Lower lobe of right lung (tissue), 2 donors: Measurements from ENCODE around the gene NOP58. TPM values are rescaled to one million over a fixed set of nuclear protein-coding genes. Genes with fewer than 3 reads are reported as not detected.

Source experiments
- ATAC-seq, 2 donors: fragments of 200-7000 bp; cut with Tn5 transposase; one replicate each; pipeline ENCODE4 v1.9.1; 2020 to 2022; ENCODE audit warnings: mild to moderate bottlenecking in 2 of 2, moderate library complexity in 2 of 2
- DNase-seq: peaks from one replicate; pipeline ENCODE4 v3.0.0-alpha.2; 2020
- H3K27ac ChIP-seq: fragments of 200-600 bp; one replicate; pipeline ENCODE4 v1.8.0; 2022
- H3K27me3 ChIP-seq: fragments of 200-600 bp; one replicate; pipeline ENCODE4 v1.8.0; 2022; ENCODE audit warnings: low read depth
- H3K36me3 ChIP-seq: fragments of 200-600 bp; one replicate; pipeline ENCODE4 v1.8.0; 2022; ENCODE audit warnings: mild to moderate bottlenecking
- H3K4me1 ChIP-seq: fragments of 200-600 bp; one replicate; pipeline ENCODE4 v1.8.0; 2022
- H3K4me3 ChIP-seq: fragments of 200-600 bp; one replicate; pipeline ENCODE4 v1.8.0; 2022; ENCODE audit warnings: mild to moderate bottlenecking
- H3K9me3 ChIP-seq: fragments of 200-600 bp; one replicate; pipeline ENCODE4 v1.8.0; 2022
- CTCF ChIP-seq: fragments of 200-600 bp; IDR thresholded peaks from one replicate; pipeline ENCODE4 v1.8.0; 2022; ENCODE audit warnings: antibody characterized with exemption, mild to moderate bottlenecking
- intact Hi-C: fragments of 100-400 bp; cut with DNase I; formaldehyde crosslinking; loops from one replicate; pipeline ENCODE4 v1.11.0; 2022
- total RNA-seq: library from RNA; stranded (reverse); fragmentation: NEBNext Ultra II Directional; extraction: Animal tissue kit (Norgen Biotek cat#: 25700); gene quantifications from one replicate; pipeline ENCODE4 v1.2.1, GENCODE V29; 2021
- donor health status: DM: no; HTN: yes; CAD: no; lungs with severe emphysema.

The NOP58 gene
- total RNA-seq, 1 donor from 2014 or later = 37.8 TPM

- ATAC-seq = peak in 1 of 2 donors; percentile 28
Observed at GRCh38 chr2:202249521-202250253, 15.9 kb upstream of the NOP58 start.

DNA sequence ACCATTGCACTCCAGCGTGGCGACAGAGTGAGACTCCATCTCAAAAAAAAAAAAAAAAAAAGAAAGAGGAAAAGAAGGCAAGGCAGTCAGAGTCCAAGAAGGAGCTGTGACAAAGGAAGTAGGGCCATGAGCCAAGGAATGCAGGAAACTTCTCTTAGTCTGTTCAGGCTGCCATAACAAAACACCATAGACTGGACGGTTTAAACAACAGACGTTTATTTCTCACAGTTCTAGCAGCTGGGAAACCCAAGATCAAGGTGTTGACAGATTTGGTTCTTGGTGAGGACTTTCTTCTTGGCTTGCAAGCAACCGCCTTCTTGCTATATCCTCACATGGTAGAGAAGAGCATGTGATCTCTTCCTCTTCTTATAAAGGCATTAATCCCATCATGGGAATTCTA lies 14.1 kb upstream of the NOP58 start:
- DNase-seq (no peak), ATAC-seq (no peak)
- Histone ChIP-seq H3K27me3 (no peaks in the 10 kb centered on the region), H3K36me3 (no peaks in the 10 kb centered on the region), H3K9me3 (no peaks in the 10 kb centered on the region), H3K4me3 (no peak overlapping the region), H3K27ac (no peak overlapping the region), H3K4me1 (no peaks in the 10 kb centered on the region)
- no peak for TF ChIP-seq CTCF
- intact Hi-C loops = no loop called here

More at GRCh38 chr2:202249521-202250253, 15.9 kb upstream of the NOP58 start:
- intact Hi-C loops = no loop called here
- no peaks in the 10 kb centered on the region for H3K27me3 ChIP-seq
- H3K4me1 ChIP-seq = no peaks in the 10 kb centered on the region
- H3K9me3 ChIP-seq = no peaks in the 10 kb centered on the region
- no peak for TF ChIP-seq CTCF
- DNase-seq = no peak
- H3K27ac ChIP-seq = no peak overlapping the region
- no peaks in the 10 kb centered on the region for H3K36me3 ChIP-seq
- no peak overlapping the region for H3K4me3 ChIP-seq

GRCh38 chr2:202261531-202261930 lies 4.0 kb upstream of the NOP58 start:
- H3K4me1 ChIP-seq = no peaks in the 10 kb centered on the region
- ATAC-seq (no peak), DNase-seq (no peak)
- H3K4me3 ChIP-seq = no peak overlapping the region
- H3K36me3 ChIP-seq = no peaks in the 10 kb centered on the region
- H3K9me3 ChIP-seq = no peaks in the 10 kb centered on the region
- no peaks in the 10 kb centered on the region for H3K27me3 ChIP-seq
- H3K27ac ChIP-seq = no peak overlapping the region
- intact Hi-C loops = no loop called here
- no peak for TF ChIP-seq CTCF

DNA sequence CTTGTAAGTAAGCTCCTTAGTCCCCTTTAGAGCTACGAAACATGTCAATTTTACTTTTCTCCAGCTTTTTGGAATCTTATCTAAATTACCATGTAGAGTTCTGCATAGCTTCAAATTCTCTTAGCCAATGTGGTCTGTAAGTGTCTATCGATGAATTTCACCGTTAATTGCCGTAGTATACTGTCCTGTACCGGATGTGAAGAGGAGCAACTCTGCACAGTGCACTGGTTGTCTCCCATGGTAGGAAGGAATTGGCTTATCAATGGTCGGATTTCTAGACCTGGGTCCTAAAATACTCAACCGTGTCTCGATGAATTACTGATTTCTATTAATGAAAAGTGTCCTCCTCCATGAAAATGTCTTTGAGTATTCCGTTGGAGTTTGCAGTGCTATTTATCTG lies 1.9 kb downstream of the NOP58 start:
- Histone ChIP-seq H3K4me3 (peak overlapping the region; percentile 66), H3K27ac (no peak overlapping the region), H3K36me3 (no peaks in the 10 kb centered on the region), H3K4me1 (peaks cover 24% of the 10 kb centered on the region), H3K27me3 (no peaks in the 10 kb centered on the region), H3K9me3 (no peaks in the 10 kb centered on the region)
- no peak for TF ChIP-seq CTCF
- intact Hi-C loops = no loop called here
- DNase-seq = no peak
- no peak for ATAC-seq

GRCh38 chr2:202269585-202269984 lies 4.0 kb downstream of the NOP58 start:
- H3K4me3 ChIP-seq = no peak overlapping the region
- no peak for ATAC-seq
- H3K9me3 ChIP-seq = no peaks in the 10 kb centered on the region
- intact Hi-C loops = no loop called here
- H3K27ac ChIP-seq = no peak overlapping the region
- H3K27me3 ChIP-seq = no peaks in the 10 kb centered on the region
- no peak for TF ChIP-seq CTCF
- H3K4me1 ChIP-seq = peaks cover 26% of the 10 kb centered on the region
- no peak for DNase-seq
- H3K36me3 ChIP-seq = no peaks in the 10 kb centered on the region
